Neural progenitor cell (in vitro differentiated cells): Measurements from ENCODE around the gene ZNF592.

Source experiments
- CTCF ChIP-seq: fragments of 200-600 bp; sonication (generic); IDR thresholded peaks from 2 replicates; pipeline ENCODE4 v1.5.1; 2017; ENCODE audit warnings: antibody characterized with exemption, mild to moderate bottlenecking
- EZH2 ChIP-seq: fragments of 200-600 bp; sonication (generic); IDR thresholded peaks from 2 replicates; pipeline ENCODE4 v1.6.1; 2017; ENCODE audit warnings: antibody characterized with exemption, mild to moderate bottlenecking, moderate library complexity

DNA sequence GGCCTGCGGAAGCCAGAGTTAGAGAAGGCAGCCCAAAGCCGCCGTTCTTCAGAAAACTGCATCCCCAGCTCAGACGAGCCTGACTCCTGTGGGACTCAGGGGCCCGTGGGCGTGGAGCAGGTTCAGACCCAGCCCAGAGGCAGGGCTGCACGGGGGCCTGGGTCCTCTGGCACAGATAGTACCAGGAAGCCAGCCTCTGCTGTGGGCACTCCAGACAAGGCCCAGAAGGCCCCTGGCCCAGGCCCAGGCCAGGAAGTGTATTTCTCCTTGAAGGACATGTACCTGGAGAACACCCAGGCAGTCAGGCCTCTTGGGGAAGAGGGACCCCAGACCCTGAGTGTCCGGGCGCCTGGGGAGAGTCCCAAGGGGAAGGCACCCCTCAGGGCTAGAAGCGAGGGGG, 91.9 kb downstream of the ZNF592 start:
- TF ChIP-seq CTCF (no peak), EZH2 (no peak)
